Bone marrow (tissue), 2 donors: ENCODE data around the gene BTBD2.

Experiments
- DNase-seq, 2 donors: peaks; one replicate each; lab custom pipeline; 2025; lab: John Stamatoyannopoulos, UW

Gene BTBD2

DNA sequence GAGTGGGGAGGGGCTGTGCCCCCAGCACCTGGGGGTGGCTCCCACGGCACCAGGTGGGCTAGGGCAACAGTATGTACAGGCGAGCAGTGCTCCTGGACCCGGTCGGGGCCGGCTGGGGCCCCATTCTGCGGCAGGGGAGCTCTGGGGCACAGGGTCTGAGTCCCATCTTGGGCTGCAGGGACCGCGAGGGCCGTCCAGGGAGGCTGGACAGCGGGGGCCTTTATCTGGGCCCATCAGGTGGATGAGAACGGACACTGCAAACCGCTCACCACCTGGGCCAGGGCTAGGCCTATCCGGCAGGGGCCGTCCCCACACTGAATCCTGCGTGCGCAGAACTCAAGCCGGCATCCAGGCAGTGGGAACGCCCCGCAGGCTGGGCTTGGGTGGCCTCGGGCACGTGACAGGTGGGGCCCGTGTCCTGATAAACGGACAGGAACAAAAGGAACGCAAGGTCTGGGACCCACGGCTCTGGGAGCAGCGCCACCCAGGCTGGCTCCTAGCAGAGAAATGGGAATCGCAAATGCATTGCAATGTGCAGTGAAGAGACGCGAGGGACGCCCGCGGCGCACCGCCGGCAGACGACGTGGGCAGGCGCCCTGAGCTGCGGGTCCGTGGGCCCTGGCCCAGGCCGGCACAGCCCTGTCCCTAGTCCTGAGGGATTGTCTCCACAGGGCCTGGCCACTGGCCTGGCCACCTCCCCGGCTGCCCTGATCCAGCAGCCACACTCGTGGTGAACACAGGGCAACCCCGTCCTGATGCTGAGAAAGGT is 29.7 kb downstream of the BTBD2 start:
- DNase-seq: no peak

DNA sequence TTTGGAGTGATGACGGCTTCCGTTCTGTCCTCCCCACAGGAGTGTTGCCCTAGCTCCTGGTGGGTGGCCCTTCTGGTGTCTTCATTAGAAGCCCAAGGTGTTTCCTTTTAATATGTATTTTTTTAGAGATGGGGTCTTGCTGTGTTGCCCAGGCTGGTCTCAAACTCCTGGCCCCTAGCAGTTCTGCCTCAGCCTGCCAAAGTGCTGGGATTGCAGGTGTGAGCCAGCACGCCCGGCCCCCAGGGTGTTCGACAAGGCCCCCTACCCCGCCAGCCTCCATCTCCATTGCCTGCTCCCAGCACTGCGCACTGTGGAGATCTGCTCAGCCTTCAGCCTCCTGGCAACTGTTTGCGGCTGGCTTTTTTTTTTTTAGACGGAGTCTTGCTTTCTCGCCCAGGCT is 31.2 kb downstream of the BTBD2 start:
- no peak for DNase-seq

DNA sequence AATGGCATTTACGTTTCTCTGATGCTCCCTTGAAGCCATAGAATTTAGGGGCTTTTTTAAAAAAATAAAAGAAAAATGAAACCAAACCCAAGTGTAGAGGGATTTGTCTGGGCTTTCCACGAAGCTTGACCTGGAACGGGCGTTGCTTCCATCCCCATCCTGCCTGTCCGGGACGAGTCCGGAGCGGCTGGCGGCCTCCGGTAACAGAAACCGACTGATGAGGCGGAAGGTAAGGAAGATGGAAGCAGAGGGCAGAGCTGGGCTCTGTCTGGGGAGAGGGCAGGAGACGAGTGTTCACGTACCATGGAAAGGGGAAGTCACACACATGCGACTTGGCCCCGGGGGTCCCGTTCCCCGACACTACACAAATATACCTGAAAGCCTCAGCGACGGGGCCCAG is 34.3 kb downstream of the BTBD2 start:
- DNase-seq: no peak

DNA sequence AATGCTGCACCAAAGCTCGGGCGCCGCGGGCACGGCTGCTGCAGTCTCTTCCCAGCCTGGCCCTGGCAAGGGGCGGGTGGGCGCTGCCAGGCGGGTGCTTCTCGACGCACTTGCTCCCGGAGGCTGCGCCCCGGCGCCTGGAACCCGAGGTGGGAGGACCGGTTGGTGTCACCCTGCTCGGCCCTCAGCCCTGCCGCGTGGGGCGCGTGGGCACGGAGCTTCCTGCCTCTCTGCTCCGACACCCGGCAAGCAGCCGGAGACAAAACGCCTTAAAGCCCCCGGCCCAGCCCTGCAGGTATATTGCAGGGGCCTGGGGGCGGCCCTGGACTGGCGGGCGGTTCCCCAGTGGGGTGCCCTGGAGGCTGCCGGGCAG is 34.7 kb downstream of the BTBD2 start:
- no peak for DNase-seq

DNA sequence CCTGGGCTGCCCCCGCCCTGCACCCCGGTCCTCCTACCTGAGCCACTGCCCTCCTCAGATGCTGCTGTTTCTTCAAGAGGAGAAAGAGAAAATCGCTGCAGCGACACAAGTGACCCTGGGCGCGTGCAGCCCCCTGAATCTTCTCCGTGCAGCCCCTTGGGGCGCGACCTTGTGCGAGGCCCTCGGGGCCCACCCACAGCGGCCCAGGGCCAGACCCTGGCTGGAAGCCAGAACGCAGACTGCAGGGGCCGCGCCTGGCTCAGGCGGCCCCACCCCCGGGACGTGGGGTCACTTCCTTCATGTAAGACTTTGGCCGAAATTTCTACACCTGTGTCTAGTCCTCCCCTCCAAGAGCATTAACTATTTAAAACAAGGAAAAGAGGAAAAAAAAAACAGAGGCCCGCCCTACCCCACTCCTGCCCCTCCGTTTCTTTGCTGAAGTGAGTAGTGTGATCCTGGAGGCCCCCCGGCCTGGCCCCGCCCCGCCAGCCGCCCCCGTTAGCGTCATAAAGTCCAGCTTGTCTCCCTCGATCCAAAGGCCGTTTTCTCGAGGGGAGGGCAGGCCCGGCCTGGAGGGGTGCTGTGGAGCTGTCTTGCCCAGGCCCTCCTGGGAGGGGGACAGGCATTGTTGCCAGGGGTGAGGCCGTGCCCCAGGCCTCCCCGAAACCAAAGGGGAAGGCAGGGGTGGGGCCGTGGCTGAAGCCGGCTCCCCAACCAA is 35.3 kb downstream of the BTBD2 start:
- DNase-seq: no peak

DNA sequence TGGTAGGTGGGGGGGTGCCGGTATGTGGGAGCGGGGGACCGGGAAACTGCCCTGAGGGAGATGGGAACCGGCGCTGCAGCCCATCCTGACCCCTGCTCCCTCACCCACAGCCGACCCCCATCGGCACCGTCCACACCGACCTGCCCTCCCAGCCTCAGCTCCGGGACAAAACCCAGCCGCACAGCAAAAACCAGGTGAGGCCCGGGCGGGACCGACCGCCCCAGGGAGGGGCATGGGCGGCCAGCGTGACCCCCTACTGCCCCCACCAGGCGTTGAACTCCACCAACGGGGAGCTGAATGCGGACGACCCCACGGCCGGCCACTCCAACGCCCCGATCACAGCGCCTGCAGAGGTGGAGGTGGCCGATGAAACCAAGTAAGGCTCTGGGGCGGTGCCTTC is 35.9 kb downstream of the BTBD2 start:
- DNase-seq: no peak

DNA sequence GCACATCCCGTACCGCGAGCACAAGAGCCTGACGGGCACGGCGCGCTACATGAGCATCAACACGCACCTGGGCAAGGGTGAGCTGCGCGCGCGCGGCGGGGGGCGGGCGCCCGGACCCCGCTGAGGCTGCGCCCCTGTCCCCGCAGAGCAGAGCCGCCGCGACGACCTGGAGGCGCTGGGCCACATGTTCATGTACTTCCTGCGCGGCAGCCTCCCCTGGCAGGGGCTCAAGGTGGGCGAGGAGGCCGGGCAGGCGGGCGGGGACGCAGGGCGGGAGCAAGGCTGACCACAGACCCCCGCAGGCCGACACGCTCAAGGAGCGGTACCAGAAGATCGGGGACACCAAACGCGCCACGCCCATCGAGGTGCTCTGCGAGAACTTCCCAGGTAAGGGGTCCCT is 36.5 kb downstream of the BTBD2 start:
- DNase-seq: no peak

DNA sequence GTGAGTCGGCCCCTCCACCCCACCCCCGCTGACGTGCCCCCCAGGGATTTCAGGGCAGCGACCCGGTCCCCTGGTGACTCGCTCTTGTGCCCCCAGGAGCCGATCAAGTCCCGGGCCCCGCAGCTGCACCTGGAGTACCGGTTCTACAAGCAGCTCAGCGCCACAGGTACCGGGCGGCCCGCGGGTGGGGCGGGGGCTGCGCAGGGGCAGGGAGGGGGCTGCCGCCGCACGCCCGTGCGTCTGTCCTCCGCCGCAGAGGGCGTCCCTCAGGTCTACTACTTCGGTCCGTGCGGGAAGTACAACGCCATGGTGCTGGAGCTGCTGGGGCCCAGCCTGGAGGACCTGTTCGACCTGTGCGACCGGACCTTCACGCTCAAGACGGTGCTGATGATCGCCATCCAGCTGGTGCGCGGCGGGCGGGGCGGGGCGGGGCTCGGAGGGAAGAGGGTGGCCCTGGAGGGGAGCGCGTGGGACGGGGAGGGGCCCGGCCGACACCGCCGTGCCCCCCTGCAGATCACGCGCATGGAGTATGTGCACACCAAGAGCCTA is 37.1 kb downstream of the BTBD2 start:
- no peak for DNase-seq

DNA sequence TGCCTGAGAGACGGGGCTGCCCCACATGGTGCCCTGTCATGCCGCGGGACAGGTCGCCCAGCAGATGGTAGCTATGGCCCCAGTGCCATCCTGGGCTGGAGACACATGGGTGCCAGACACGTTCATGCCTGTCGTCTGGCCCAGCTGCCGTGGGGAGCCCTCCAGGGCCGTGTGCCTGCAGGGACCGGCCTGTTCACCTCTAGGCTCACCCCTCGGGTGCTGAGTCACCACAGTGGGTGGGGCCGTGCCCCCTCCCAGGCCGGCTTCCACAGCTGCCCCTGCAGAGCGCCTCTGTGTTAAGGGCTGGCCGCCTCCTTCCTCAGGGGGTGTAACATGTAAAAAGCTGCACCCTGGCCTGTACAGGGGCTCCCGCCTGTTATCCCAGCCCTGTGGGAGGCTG is 38.4 kb downstream of the BTBD2 start:
- DNase-seq: no peak

DNA sequence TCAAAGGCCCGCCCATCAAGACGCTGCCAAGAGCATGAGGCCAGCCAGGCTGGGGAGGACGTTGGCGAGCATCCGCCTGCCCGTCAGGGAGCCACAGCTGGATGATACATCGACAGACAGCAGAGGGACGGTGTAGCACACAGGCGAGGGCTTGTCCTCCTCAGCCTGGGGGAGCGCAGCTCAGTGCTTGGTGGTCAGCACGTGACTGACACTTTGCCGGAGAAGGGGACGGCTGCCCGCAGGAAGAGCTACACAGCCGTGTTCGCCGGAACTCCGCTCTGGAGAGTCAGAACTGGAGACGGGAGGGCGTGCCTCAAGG is 40.4 kb downstream of the BTBD2 start:
- DNase-seq: no peak

DNA sequence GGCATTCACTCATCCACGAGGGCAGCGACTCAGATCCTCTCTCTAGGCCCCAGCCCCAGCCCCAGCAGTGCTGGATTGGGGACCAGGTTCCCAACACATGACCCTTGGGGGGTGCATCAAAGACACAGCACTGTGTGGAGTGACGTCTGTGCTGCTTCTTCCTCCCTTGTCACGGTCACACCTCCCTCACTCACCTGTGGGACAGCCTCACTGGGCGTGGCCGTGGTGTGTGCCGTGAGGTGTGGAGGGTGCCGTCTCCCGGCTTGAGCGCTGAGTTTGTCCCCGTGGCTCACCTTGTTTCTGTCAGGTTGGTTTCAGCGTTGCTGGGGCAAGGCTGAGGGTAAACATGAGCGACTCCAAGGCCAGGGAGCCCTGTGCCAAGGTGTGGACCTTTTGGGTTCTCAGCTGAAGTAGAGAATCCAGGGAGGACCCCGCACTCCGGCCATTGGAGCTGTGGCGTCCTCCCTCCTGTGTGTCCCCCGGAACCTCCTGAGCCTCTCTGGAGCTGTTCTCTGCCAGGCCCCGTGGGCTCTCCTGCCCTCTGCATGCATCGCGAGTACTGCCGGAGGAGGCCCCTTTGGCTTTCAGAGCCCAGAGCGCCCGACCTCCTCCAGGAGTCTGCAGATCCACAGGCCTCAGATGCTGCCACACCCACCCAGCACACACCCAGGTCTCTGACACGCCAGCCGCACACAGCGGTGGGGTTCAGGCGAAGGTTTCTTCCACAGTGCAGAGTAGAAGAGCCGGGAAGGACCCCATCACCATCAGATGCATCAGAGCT is 40.9 kb downstream of the BTBD2 start:
- no peak for DNase-seq

DNA sequence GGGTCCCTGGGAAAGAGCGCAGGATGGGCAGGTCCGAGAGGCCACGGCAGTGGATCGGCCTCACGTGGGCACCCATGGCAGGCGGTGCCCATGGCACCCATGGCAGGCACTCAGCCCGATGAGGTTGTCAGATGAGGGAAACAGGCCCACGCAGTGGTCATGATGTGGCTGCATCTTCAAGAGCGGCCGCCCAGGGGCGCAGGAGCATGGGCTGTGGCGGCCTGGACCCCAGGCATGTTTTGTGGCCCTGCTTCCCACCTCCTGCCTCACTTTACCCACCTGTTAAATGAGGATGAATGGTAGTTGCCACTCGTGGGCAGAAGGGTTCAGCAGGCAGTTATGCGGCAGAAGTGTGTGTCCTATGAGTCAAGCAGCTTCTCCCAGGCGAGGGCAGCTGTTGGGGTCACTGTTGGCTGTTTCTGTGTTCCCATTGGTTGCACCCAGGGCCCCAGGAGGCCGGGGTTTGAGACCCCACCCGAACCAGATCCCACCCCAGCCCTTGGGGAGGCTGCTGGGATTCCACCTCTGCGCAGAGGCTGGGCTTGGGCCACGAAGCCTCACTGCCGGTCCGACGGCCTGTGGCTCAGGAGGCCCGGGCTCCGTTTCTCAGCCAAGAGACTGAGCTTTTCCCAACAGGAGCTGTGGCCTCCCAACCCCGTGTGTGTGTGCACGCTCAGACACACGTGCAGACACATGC is 44.6 kb downstream of the BTBD2 start:
- no peak for DNase-seq

DNA sequence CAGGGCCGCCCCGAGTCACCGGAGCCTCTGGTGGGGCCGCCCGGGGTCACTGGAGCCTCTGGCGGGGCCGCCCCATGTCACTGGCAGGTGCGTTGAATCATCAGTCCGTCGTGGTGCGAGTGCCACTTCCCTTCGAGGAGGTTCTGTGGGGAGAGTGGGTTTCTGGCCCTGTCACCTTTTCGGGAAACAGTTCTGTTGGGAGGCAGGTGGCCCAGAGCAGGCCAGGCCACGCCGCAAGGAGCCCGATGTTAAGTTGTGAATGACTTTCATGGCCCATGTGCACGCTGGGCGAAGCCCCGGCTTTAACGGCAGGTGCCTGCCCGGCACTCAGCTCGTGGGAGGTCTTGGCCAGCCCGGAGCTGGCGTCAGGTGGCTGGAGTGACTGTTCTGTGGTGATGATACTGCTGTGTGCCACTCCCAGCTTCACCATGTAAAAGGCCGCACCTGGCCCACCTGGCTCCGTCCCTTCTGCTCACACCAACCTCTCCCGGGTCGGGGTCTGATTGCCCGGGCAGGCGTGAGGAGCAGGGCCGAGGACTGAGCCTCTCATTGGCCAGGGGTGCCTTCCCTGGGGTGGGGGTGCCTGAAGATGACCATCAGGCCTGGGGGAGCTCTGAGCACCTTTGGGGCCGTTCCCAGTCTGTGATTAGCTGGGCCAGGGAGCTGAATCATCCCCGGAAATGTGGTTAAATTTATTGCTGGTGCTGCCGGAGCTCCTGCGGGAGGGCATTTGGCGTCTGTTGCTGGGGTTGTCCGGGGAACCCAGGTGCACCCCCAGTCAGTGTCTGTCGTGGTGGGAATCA is 45.3 kb downstream of the BTBD2 start:
- no peak for DNase-seq

DNA sequence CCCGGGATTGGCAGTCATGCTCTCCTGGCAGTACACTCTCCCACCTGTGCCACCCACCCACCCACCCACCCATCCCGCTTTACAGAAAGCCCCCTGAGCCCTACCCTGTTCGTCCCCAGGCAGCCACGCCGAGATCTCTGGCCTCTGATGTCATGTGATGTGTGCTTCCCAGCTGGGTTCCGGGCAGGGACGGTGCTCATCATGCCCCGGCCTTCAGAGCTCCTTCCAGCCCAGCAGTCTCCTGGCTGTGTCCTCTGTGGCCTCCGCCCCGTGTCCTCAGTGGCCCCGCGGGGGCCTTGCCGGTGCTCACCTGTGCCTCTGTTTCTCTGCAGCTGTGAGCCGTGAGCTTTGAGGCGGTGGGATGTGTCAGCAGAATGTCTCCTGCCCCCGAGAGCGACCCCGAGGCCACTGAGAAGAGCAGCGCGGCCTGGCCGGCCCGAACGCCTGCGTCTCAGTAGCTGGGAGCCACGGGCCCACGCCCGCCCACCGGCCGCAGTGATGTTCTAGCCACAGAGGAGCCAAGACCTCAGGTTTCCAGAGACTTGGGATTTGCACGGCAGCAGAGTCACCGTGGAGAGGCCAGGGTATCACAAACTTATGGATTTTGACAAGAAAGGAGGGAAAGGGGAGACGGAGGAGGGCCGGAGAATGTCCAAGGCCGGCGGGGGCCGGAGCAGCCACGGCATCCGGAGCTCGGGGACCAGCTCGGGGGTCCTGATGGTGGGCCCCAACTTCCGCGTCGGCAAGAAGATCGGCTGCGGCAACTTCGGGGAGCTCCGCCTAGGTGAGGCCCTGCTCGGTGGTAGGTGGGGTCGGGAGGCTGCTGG is 46.1 kb downstream of the BTBD2 start:
- no peak for DNase-seq

DNA sequence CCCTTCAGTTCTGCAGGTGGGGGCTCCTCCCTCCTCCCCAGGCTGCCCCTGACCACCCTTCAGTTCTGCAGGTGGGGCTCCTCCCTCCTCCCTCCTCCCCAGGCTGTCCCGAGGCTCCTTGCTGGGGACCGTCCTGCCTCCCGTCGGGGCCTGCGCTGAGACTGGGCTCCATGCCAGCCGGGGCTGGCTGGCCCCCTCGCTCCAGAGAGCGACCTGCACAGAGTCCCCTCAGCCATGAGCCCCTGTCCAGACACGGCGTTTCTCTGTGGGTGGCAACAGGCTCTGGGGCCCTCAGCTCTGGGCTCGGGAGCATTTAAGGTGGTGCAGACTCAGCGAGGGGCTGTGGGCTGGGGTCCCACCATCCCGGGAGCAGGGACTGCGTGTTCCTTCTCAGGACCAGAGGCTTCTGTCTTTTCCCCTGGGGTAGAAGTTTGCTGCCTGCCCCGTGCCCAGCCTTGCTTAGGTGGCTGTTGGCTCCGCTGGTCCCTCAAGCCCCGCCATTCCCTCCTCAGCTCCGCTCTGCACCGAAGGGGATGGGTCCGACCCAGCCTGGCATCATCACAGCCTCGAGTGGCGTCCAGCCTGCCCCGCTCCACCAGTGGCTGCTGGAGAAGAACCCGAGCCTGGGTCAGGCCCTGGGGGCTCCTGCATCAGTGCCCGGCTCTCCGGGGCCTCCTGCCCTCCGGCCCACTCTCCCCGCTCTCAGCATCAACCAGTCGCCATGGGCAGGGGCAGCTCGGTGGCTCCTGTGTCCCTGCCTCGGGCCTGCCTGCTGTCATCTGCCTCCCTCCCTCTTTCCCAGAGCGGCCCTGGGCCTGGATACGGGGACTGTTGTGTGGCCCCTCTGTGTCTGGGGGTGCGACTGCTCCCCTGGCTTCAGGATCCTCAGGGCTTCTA is 47.0 kb downstream of the BTBD2 start:
- DNase-seq: no peak

DNA sequence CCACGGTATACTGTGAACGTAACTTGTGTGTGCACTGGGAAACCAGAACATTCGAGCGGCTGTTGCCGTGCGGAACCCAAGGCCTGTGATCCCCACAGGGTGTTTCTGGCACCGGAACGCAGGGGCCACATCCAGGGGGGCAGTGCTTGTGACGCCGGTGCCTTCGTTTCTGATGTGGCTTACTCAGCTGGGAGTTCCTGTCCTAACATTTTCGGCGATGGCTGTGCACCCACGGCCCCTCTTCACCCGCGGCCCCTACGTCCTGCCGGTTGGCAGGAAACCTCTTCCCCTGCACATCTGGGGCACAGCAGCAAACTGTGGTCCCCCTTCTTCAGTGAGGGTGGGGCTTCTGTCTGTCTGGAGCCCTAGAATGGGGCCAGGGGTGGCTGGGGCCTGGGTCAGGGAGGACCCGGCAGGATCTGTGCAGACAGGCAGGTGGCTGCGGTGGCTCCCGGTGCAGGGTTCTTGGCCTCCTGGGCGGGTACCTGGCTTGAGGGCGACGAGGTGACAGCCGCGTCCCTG is 48.4 kb downstream of the BTBD2 start:
- DNase-seq: no peak

DNA sequence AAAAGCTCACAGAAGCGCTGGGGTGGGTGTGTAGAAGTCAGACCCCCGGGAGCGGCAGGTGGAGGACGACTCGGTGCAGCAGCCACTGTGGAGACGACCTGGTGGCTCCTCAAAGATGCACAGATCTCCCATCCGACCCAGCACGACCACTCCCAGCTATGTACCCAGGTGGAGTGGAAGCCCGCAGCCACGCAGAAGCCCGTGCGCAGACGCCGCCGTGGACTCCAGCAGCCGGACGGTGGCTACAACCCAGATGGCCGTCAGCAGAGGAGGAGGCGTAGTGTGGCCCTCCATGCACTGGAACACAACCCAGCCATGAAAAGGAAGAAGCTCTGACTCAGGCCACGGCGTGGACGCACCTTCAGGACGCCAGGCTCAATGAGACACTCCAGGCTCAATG is 52.8 kb downstream of the BTBD2 start:
- no peak for DNase-seq

DNA sequence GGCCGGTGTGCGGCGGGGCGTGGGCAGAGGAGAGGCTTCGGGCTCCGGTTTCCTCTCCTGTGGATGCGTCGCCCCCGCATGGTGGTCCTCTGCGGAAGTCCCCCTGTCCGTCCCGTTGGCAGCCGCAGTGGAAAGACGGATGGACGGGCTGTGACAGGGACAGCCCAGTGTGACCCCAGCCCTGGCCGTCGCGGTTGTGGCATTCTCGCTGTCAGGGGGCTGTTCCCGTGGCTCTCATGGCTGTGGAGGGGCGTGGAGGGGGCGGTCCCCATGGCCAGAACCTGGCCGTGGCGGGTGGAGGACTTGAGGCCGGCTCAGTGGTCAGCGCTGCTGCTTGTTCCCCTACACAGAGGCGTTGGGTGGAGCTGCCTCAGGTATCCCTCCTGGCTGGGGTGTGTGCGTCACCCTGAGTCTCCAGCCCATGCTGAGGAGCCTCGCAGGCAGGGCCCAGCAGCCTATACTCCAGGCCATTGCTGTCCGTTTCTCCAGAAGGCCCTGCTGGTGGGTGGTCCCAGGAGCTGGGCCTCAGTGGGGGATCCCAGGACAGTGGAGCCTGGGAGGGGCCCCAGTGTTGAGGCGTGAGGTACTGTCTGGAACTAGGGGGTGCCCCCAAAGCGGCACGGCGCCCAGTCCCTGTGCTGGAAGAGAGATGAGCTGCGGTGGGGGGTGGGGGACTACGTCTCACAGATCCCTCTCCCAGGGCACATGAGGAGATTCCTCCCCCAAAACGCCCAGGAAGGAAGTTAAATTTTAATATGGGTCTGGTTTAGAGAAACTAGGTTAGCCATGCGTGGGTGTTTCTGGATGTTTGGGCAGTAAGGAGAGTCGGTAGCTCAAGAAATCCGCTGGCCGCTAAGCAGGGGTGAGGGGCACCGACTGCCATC is 54.3 kb downstream of the BTBD2 start:
- DNase-seq: no peak
